ENCODE data around the gene DGKE.

DNA sequence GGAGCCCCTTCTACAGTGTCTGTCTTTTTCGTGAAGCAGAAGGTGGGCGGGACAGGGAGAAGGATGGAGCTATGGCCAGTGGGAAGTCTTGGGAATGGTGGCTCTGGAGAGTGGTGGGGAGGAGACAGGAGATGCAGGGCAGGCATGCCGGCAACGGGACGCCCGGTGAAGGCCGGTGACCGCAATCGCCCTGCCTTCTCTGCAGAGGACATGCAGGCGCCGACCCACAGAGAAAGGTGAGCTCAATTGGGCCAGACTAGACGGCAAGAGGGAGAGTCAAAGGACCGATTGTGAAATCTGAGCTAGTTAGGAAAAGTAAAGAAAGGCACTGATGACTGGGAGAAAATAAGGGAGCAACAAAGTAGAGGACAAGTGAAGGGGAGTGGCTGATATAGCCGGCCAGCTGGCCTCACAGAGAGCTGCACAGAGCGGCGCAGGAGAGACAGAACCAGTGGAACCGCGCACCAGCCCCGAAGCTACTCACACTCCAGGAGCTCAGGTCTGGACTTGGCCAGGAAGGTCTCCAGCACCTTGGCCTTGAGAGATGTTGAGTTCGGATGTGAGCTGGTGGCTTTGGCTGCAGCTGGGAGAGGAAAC is 61.0 kb downstream of the DGKE start:
- TF ChIP-seq, protein P1, sequence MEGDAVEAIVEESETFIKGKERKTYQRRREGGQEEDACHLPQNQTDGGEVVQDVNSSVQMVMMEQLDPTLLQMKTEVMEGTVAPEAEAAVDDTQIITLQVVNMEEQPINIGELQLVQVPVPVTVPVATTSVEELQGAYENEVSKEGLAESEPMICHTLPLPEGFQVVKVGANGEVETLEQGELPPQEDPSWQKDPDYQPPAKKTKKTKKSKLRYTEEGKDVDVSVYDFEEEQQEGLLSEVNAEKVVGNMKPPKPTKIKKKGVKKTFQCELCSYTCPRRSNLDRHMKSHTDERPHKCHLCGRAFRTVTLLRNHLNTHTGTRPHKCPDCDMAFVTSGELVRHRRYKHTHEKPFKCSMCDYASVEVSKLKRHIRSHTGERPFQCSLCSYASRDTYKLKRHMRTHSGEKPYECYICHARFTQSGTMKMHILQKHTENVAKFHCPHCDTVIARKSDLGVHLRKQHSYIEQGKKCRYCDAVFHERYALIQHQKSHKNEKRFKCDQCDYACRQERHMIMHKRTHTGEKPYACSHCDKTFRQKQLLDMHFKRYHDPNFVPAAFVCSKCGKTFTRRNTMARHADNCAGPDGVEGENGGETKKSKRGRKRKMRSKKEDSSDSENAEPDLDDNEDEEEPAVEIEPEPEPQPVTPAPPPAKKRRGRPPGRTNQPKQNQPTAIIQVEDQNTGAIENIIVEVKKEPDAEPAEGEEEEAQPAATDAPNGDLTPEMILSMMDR (IDR thresholded peaks at IDR 0.05) = no peak
- no peak for TF ChIP-seq POLR2A (IDR thresholded peaks at IDR 0.05)
